ENCODE measurements around the gene LSR. TPM values are rescaled to one million over a fixed set of nuclear protein-coding genes. Genes with fewer than 3 reads are reported as not detected.

Gene LSR
- total and polyA plus RNA-seq, 2 experiments from 2014 or later = 116 to 212 TPM

GRCh38 chr19:35285095-35285449 lies 36.3 kb downstream of the LSR start:
- Histone ChIP-seq H2AFZ (peak overlapping the region; percentile 98), H3K27ac (ENCODE audit: low read depth) (no peak overlapping the region), H3K79me2 (replicated peaks; ENCODE audit: insufficient read depth) (no peaks in the 10 kb centered on the region), H3K4me1 (ENCODE audit: insufficient read depth) (0 out of 2 replicates have a peak, but pooled peaks cover 8% of the 10 kb centered on the region), H3F3A (replicated peaks; ENCODE audit: low read depth) (no peaks in the 10 kb centered on the region), H3K4me2 (peak overlapping the region; percentile 72), H3K4me3 (no peak overlapping the region), H3K27me3 (ENCODE audit: insufficient read depth) (no peaks in the 10 kb centered on the region), H3K36me3 (ENCODE audit: insufficient read depth) (no peaks in the 10 kb centered on the region), H3K9me2 (ENCODE audit: insufficient read depth) (no peaks in the 10 kb centered on the region), H4K20me1 (replicated peaks; ENCODE audit: insufficient read depth) (no peaks in the 10 kb centered on the region)
- no peak for ATAC-seq
- Mint-ChIP-seq H3K4me1 (peaks cover 11% of the 10 kb centered on the region), H3K9me3 (no peaks in the 10 kb centered on the region), H3K36me3 (ENCODE audit: low read depth) (no peaks in the 10 kb centered on the region), H3K27ac (peak overlapping the region; percentile 37; the same call in 1 of the 2 replicates), H3K4me3 (peak overlapping the region; percentile 7; the same call in 2 of the 3 replicates), H3K27me3 (ENCODE audit: insufficient read depth, low read depth, poor library complexity) (peaks cover 22% of the 10 kb centered on the region)
- no peak for TF ChIP-seq CREB1 (CRISPR knock-in tag; IDR thresholded peaks at IDR 0.05; ENCODE audit: low read depth)
- TF ChIP-seq EZH2phosphoT487 (IDR thresholded peaks at IDR 0.05; ENCODE audit: unreplicated experiment) = no peak
- no peak for TF ChIP-seq ZNF462 (CRISPR knock-in tag; IDR thresholded peaks at IDR 0.05)
- TF ChIP-seq EZH2 (IDR thresholded peaks at IDR 0.05; ENCODE audit: low read depth, unreplicated experiment) = no peak
- TF ChIP-seq NANOG (IDR thresholded peaks at IDR 0.05; ENCODE audit: borderline replicate concordance) = no peak
- no peak for TF ChIP-seq ETS1 (IDR thresholded peaks at IDR 0.05)
- TF ChIP-seq REST (IDR thresholded peaks at IDR 0.05; ENCODE audit: unreplicated experiment) = no peak
- TF ChIP-seq JUNB (IDR thresholded peaks at IDR 0.05; ENCODE audit: unreplicated experiment) = no peak
- no peak for TF ChIP-seq STAT1 (IDR thresholded peaks at IDR 0.05; ENCODE audit: unreplicated experiment)
- TF ChIP-seq ZNF331 (CRISPR knock-in tag; IDR thresholded peaks at IDR 0.05; ENCODE audit: low read depth) = no peak
- no peak for TF ChIP-seq CTCF (conservative IDR thresholded peaks at IDR 0.05; ENCODE audit: low read depth in 2 of 2)
- TF ChIP-seq POLR2AphosphoS5 (IDR thresholded peaks at IDR 0.05; ENCODE audit: low read depth) = no peak
- TF ChIP-seq ZNF114 (CRISPR knock-in tag; IDR thresholded peaks at IDR 0.05) = no peak
- no peak for DNase-seq (ENCODE audit: low spot score)
